IMR-90 (cell line): ENCODE measurements around the gene HMGCR. TPM values are rescaled to one million over a fixed set of nuclear protein-coding genes. Genes with fewer than 3 reads are reported as not detected.

Source experiments
- ATAC-seq: fragments of 200-7000 bp; cut with Tn5 transposase; 2 replicates; pipeline ENCODE4 v1.9.1; 2020; ENCODE audit warnings: low read depth, mild to moderate bottlenecking, moderate library complexity
- BruUV-seq: library from RNA; stranded (reverse); fragments of 400-500 nt; replicated peaks from 2 replicates; lab custom pipeline; 2021; lab: Mats Ljungman, UMichigan
- CTCF ChIA-PET: fragments of 300-600 bp; formaldehyde crosslinking; extraction: SDS; loops from one replicate; lab custom pipeline; 2021; ENCODE audit warnings: antibody characterized with exemption; lab: Yijun Ruan, JAX
- POLR2A ChIA-PET: fragments of 300-600 bp; sonication (Branson Sonifier 250); formaldehyde crosslinking; loops from one replicate; lab custom pipeline; 2022; ENCODE audit warnings: antibody characterized with exemption; ENCODE audit not compliant: unreplicated experiment; lab: Charles Lee
- DNase-seq: peaks from one replicate; pipeline ENCODE4 v3.0.0; 2013
- H2AFZ ChIP-seq: replicated peaks from 2 replicates; pipeline ENCODE3; 2013; ENCODE audit warnings: low read length, mild to moderate bottlenecking; ENCODE audit not compliant: poor library complexity
- H2AK5ac ChIP-seq: 2 replicates; pipeline ENCODE4 v1.6.1; 2013; ENCODE audit warnings: low read depth, low read length, inconsistent platforms
- H2AK9ac ChIP-seq: replicated peaks from 2 replicates; pipeline ENCODE3; 2013; ENCODE audit warnings: mild to moderate bottlenecking, low read depth, low read length, moderate library complexity; ENCODE audit not compliant: poor library complexity
- H2BK120ac ChIP-seq: 2 replicates; pipeline ENCODE4 v1.6.1; 2013; ENCODE audit warnings: low read depth, low read length, inconsistent platforms
- H2BK15ac ChIP-seq: 3 replicates; pipeline ENCODE4 v1.6.1; 2013; ENCODE audit warnings: low read depth, low read length, inconsistent platforms
- H2BK20ac ChIP-seq: 2 replicates; pipeline ENCODE4 v1.6.1; 2013; ENCODE audit warnings: low read depth, mild to moderate bottlenecking, inconsistent platforms, low read length, moderate library complexity
- H2BK5ac ChIP-seq: 2 replicates; pipeline ENCODE4 v1.6.1; 2013; ENCODE audit warnings: mild to moderate bottlenecking, low read depth, low read length, inconsistent platforms; ENCODE audit not compliant: poor library complexity, severe bottlenecking
- H3K14ac ChIP-seq: replicated peaks from 2 replicates; pipeline ENCODE4 v1.6.1; 2013; ENCODE audit warnings: low read depth, low read length, inconsistent platforms
- H3K18ac ChIP-seq: 2 replicates; pipeline ENCODE4 v1.6.1; 2013; ENCODE audit warnings: low read depth, low read length, control low read depth
- H3K23ac ChIP-seq: 2 replicates; pipeline ENCODE4 v1.6.1; 2013; ENCODE audit warnings: low read depth, low read length, inconsistent platforms
- H3K27ac ChIP-seq: 2 replicates; pipeline ENCODE4 v1.5.1; 2013; ENCODE audit warnings: mild to moderate bottlenecking, control low read depth, low read length; ENCODE audit not compliant: insufficient read depth
- H3K27me3 ChIP-seq: 2 replicates; pipeline ENCODE4 v1.6.1; 2013; ENCODE audit warnings: low read length; ENCODE audit not compliant: control insufficient read depth, insufficient read depth
- H3K36me3 ChIP-seq: 2 replicates; pipeline ENCODE4 v1.6.1; 2013; ENCODE audit warnings: low read length, mixed read lengths; ENCODE audit not compliant: control insufficient read depth, insufficient read depth
- H3K4ac ChIP-seq: 2 replicates; pipeline ENCODE4 v1.6.1; 2013; ENCODE audit warnings: low read depth, low read length, inconsistent platforms
- H3K4me1 ChIP-seq: 2 replicates; pipeline ENCODE4 v1.6.1; 2013; ENCODE audit warnings: low read length, mixed read lengths; ENCODE audit not compliant: control insufficient read depth, insufficient read depth
- H3K4me2 ChIP-seq: 2 replicates; pipeline ENCODE4 v1.6.1; 2013; ENCODE audit warnings: low read depth, mild to moderate bottlenecking, control low read depth, low read length, moderate library complexity
- H3K4me3 ChIP-seq: 2 replicates; pipeline ENCODE4 v1.5.1; 2013; ENCODE audit warnings: low read depth, mild to moderate bottlenecking, control low read depth, low read length, moderate library complexity; ENCODE audit not compliant: insufficient read depth
- H3K56ac ChIP-seq: 2 replicates; pipeline ENCODE4 v1.6.1; 2013; ENCODE audit warnings: low read length, inconsistent platforms; ENCODE audit not compliant: insufficient read depth; ENCODE audit errors: extremely low read depth
- H3K79me1 ChIP-seq, 2 experiments: 2 replicates each; pipeline ENCODE4 v1.6.1; 2013; ENCODE audit warnings: low read length in 2 of 2, inconsistent platforms in 1 of 2, low read depth in 1 of 2
- H3K9ac ChIP-seq: 2 replicates; pipeline ENCODE4 v1.6.1; 2013; ENCODE audit warnings: low read depth, low read length, control low read depth
- H3K9me1 ChIP-seq: 2 replicates; pipeline ENCODE4 v1.6.1; 2013; ENCODE audit warnings: low read length, inconsistent platforms; ENCODE audit not compliant: insufficient read depth
- H3K9me3 ChIP-seq: 2 replicates; pipeline ENCODE4 v1.6.1; 2013; ENCODE audit warnings: low read length; ENCODE audit not compliant: control insufficient read depth, insufficient read depth
- H4K20me1 ChIP-seq: 2 replicates; pipeline ENCODE4 v1.6.1; 2013; ENCODE audit warnings: low read length, inconsistent platforms; ENCODE audit not compliant: insufficient read depth
- H4K5ac ChIP-seq: 2 replicates; pipeline ENCODE4 v1.6.1; 2013; ENCODE audit warnings: mild to moderate bottlenecking, low read depth, low read length, control low read depth
- H4K8ac ChIP-seq, 2 experiments: 2 replicates each; pipeline ENCODE4 v1.6.1; 2013; ENCODE audit warnings: low read depth in 2 of 2, low read length in 2 of 2, control low read depth in 1 of 2, inconsistent platforms in 1 of 2
- H4K91ac ChIP-seq: 2 replicates; pipeline ENCODE4 v1.6.1; 2013; ENCODE audit warnings: low read depth, low read length, inconsistent platforms; ENCODE audit not compliant: insufficient read depth
- CEBPB ChIP-seq: IDR thresholded peaks from 2 replicates; pipeline ENCODE4 v1.6.1; 2012; ENCODE audit warnings: low read depth, low read length, improper control_type of control experiment
- CHD1 ChIP-seq: IDR thresholded peaks from 2 replicates; pipeline ENCODE4 v1.6.1; 2012; ENCODE audit warnings: low read depth, low read length, improper control_type of control experiment
- CTCF ChIP-seq: conservative IDR thresholded peaks from 2 replicates; pipeline ENCODE4 v1.5.1; 2012; ENCODE audit warnings: mild to moderate bottlenecking, low read depth, low read length, improper control_type of control experiment
- ELK1 ChIP-seq: fragments of 150-350 bp; IDR thresholded peaks from 2 replicates; pipeline ENCODE4 v1.6.1; 2016; ENCODE audit warnings: low read depth, mild to moderate bottlenecking, low read length, moderate library complexity, borderline replicate concordance
- FOS ChIP-seq: fragments of 150-350 bp; IDR thresholded peaks from 2 replicates; pipeline ENCODE4 v1.6.1; 2016; ENCODE audit warnings: low read depth, low read length
- MAFK ChIP-seq: IDR thresholded peaks from 2 replicates; pipeline ENCODE4 v1.6.1; 2012; ENCODE audit warnings: low read depth, low read length, improper control_type of control experiment
- MAZ ChIP-seq: IDR thresholded peaks from 2 replicates; pipeline ENCODE4 v1.6.1; 2012; ENCODE audit warnings: low read depth, mild to moderate bottlenecking, low read length, improper control_type of control experiment, moderate library complexity, borderline replicate concordance
- MXI1 ChIP-seq: IDR thresholded peaks from 2 replicates; pipeline ENCODE4 v1.6.1; 2012; ENCODE audit warnings: low read depth, mild to moderate bottlenecking, low read length, moderate library complexity, borderline replicate concordance
- NFE2L2 ChIP-seq: fragments of 150-350 bp; IDR thresholded peaks from 2 replicates; pipeline ENCODE4 v1.6.1; 2016; ENCODE audit warnings: low read depth, mild to moderate bottlenecking, low read length
- POLR2A ChIP-seq: IDR thresholded peaks from 2 replicates; pipeline ENCODE4 v1.6.1; 2012; ENCODE audit warnings: mild to moderate bottlenecking, low read depth, low read length
- RAD21 ChIP-seq: IDR thresholded peaks from 2 replicates; pipeline ENCODE4 v1.6.1; 2012; ENCODE audit warnings: low read length, improper control_type of control experiment
- RCOR1 ChIP-seq: IDR thresholded peaks from 2 replicates; pipeline ENCODE4 v1.6.1; 2012; ENCODE audit warnings: mild to moderate bottlenecking, low read length, improper control_type of control experiment; ENCODE audit not compliant: insufficient replicate concordance
- RFX5 ChIP-seq: IDR thresholded peaks from 2 replicates; pipeline ENCODE4 v1.8.0; 2012; ENCODE audit warnings: low read depth, mild to moderate bottlenecking, low read length, moderate library complexity
- SMC3 ChIP-seq: fragments of 150-350 bp; IDR thresholded peaks from 2 replicates; pipeline ENCODE4 v1.6.1; 2016; ENCODE audit warnings: low read depth, mild to moderate bottlenecking, antibody characterized with exemption, low read length, moderate library complexity
- USF2 ChIP-seq: fragments of 150-350 bp; IDR thresholded peaks from 2 replicates; pipeline ENCODE4 v1.6.1; 2017; ENCODE audit warnings: mild to moderate bottlenecking, antibody characterized with exemption, low read length, low read depth
- WGBS, 2 experiments: methylation state at CpG; one replicate each; pipeline versions ENCODE4 v1.1.5 to v1.1.7; 2013; ENCODE audit warnings: missing lambda C conversion rate in 2 of 2; ENCODE audit not compliant: insufficient read length in 1 of 2; ENCODE audit errors: extremely low coverage in 2 of 2; 5-methylcytosine and 5-hydroxymethylcytosine counted together
- dilution Hi-C: fragments of 300-500 bp; cut with HindIII; formaldehyde crosslinking; loops from one replicate; pipeline ENCODE4 v1.14.3; 2018; ENCODE audit warnings: low sequenced_read_pairs; ENCODE audit not compliant: unreplicated experiment
- in situ Hi-C: fragments of 300-500 bp; cut with MboI; formaldehyde crosslinking; loops from 3 replicates; pipeline ENCODE4 v1.14.3; 2019; ENCODE audit warnings: low sequenced_read_pairs, inconsistent platforms, mixed read lengths
- intact Hi-C: fragments of 100-400 bp; cut with micrococcal nuclease; formaldehyde crosslinking; loops from 2 replicates; pipeline ENCODE4 v1.10.0; 2022
- polyA plus RNA-seq, 3 experiments: library from polyadenylated mRNA; depleted of rRNA; stranded (reverse); fragments of >200 nt; gene quantifications; 2 replicates each; pipeline ENCODE4 v1.2.3, GENCODE V29; 2012; ENCODE audit warnings: low replicate concordance in 1 of 3
- total RNA-seq: library from RNA; depleted of rRNA; stranded (reverse); fragments of >200 nt; gene quantifications from 2 replicates; pipeline ENCODE4 v1.2.3, GENCODE V29; 2012

The HMGCR gene
- total and polyA plus RNA-seq, 2 of the 4 experiments (the other 2 are of a cell fraction) = 23.3 to 48.6 TPM

GRCh38 chr5:75319638-75320037 lies 17.4 kb upstream of the HMGCR start:
- intact Hi-C loops = no loop called here
- no peaks in the 10 kb centered on the region for H3K9me3 ChIP-seq
- no peak overlapping the region for H2AFZ ChIP-seq
- no peak overlapping the region for H3K4me3 ChIP-seq
- no peak overlapping the region for H4K8ac ChIP-seq
- no peak for DNase-seq
- no peaks in the 10 kb centered on the region for H3K36me3 ChIP-seq
- no peak overlapping the region for H2BK20ac ChIP-seq
- no peak overlapping the region for H3K18ac ChIP-seq
- H3K4me2 ChIP-seq = no peak overlapping the region
- no peak overlapping the region for H3K23ac ChIP-seq
- dilution Hi-C loops = no loop called here
- no peaks in the 10 kb centered on the region for H3K9me1 ChIP-seq
- H2BK120ac ChIP-seq = no peak overlapping the region
- no peaks in the 10 kb centered on the region for H3K79me1 ChIP-seq
- no TSS peak for BruUV-seq
- TF ChIP-seq ELK1 = no peak
- TF ChIP-seq FOS = no peak
- no peak for TF ChIP-seq CTCF
- TF ChIP-seq SMC3 = no peak
- no peak for TF ChIP-seq RAD21
- no peak for TF ChIP-seq RFX5
- no peak for TF ChIP-seq CEBPB
- no peak for TF ChIP-seq CHD1
- no peak for TF ChIP-seq RCOR1
- no peak for TF ChIP-seq USF2
- no peak for TF ChIP-seq NFE2L2
- TF ChIP-seq MXI1 = no peak
- TF ChIP-seq POLR2A = no peak
- no peak for TF ChIP-seq MAFK
- no peak for TF ChIP-seq MAZ
- H2AK5ac ChIP-seq = no peak overlapping the region
- H3K27ac ChIP-seq = no peak overlapping the region
- POLR2A ChIA-PET = no interaction called here
- H4K20me1 ChIP-seq = no peaks in the 10 kb centered on the region
- H3K4me1 ChIP-seq = peaks cover 4% of the 10 kb centered on the region
- 100% methylated on average over 1 of the region's 1 CpG; no CpG with 5 or more reads in 1 of the 2 experiments for WGBS, 2 experiments
- H3K56ac ChIP-seq = no peak overlapping the region
- H4K91ac ChIP-seq = no peak overlapping the region
- H4K5ac ChIP-seq = no peak overlapping the region
- no peak overlapping the region for H2AK9ac ChIP-seq
- CTCF ChIA-PET = no interaction called here
- H3K4ac ChIP-seq = no peak overlapping the region
- no peak overlapping the region for H2BK5ac ChIP-seq
- H3K14ac ChIP-seq = no peak overlapping the region
- no peaks in the 10 kb centered on the region for H3K27me3 ChIP-seq
- no peak overlapping the region for H2BK15ac ChIP-seq
- in situ Hi-C loops = no loop called here
- ATAC-seq = no peak
- H3K9ac ChIP-seq = no peak overlapping the region
